ENCODE results near the gene TMTC1. TPM values are rescaled to one million over a fixed set of nuclear protein-coding genes. Genes with fewer than 3 reads are reported as not detected.

TMTC1 gene
- total RNA-seq, 1 donor from 2014 or later = 12.9 TPM

DNA sequence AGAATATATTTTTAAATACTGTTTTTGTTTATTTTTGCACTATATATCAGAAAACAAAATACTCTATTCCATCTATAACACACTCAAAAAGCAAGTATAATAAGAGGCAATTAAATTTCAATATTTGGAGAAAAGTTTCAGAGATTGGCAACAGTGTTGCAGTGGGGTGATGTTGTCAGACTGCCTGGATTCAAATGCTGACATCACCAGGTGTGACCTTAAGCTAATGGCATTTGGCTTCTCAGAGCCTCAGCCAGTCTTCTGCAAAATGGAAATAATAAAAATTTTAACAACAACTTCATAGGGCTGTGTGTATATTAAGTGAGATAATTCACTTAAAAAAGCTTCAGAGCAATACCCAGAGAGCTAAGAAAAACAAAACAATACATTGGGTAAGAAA is 74.7 kb downstream of the TMTC1 start:
- DNase-seq = no peak

DNA sequence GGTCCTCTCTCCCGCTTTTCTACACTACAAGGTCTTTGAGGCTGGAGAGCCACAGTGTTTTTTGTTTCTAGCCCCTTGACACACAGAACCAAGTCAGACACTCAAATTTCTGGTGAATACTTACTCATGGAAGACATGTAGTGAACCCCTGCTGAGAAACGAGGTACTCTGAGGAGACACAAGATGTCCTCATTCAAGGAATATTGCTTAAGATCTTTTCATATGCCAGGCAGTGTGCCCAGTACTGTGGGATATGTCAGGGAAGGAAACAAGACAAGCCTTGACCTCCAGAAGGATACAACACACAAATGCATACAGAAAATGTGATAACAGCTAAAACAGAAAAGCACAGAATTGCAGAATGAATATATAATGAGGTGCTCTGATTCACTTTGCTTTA is 75.9 kb downstream of the TMTC1 start:
- DNase-seq = no peak

DNA sequence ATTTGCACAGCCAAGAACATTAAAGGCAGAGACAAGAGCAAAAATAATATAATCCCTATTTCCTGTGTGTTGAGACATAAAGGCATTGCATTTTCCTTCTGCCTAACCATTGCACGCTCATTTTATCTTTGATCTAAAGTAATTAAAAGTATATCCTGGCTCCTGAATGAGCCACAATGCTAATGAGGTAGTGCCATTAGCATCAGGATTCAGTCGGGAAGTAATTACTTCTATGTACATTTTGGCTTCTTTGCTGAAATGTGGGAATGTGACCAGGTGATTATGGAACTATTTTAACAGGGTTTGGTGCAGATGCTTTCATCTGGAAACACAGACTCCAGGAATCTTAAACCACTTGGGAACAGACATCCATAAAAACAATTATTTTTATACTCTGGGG is 77.4 kb downstream of the TMTC1 start:
- no peak for DNase-seq

DNA sequence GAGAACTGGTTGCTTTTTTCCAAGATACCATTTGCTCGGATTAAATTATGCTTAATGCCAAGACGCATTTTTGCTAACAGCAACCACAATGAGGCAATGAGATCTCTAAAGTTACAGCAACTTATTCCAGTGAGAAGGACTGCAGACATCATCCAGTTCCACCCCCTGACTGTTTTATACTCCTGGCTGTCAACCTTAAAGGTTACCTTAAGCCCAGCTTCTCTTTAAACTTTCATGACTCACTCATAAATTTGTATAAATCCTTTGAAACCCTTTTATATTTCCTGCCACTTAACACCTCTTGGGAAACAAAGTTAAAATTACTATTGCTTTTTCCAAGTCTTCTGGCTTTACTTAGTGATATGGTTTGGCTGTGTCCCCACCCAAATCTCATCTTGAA is 80.2 kb downstream of the TMTC1 start:
- no peak for DNase-seq

DNA sequence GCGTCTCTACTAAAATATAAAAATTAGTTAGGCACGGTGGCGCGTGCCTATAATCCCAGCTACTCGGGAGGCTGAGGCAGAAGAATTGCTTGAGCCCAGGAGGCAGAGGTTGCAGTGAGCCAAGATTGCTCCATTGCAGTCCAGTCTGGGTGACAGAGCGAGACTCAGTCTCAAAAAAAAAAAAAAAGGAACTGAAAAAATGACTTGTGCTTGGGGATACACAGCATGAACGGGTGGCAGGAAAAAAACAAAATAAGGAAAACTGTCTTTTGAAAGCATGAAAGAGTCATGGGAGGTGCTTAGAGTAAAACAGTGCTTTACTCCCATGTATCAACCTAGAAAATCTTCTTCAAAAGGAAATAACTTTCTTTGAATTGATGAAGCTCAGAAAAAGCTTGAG is 80.8 kb downstream of the TMTC1 start:
- DNase-seq = no peak

DNA sequence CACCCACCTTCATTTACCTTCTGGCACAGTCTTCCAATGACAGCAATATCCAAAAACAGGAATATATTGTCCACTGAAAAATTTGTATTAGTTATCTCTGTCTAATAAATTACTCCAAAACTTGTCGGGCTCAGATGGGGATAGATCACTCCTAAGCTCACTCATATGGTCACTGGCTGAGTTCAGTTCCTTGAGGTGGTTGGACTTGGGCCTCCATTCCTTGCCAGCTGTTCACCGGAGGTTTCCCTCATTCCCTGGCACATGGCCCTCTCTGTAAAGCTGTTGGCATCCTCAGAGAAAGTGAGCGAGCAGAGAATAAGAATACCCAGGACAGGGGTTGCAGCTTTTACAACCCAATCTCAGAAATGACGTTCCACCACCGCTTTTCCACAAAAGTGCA is 81.5 kb downstream of the TMTC1 start:
- no peak for DNase-seq

DNA sequence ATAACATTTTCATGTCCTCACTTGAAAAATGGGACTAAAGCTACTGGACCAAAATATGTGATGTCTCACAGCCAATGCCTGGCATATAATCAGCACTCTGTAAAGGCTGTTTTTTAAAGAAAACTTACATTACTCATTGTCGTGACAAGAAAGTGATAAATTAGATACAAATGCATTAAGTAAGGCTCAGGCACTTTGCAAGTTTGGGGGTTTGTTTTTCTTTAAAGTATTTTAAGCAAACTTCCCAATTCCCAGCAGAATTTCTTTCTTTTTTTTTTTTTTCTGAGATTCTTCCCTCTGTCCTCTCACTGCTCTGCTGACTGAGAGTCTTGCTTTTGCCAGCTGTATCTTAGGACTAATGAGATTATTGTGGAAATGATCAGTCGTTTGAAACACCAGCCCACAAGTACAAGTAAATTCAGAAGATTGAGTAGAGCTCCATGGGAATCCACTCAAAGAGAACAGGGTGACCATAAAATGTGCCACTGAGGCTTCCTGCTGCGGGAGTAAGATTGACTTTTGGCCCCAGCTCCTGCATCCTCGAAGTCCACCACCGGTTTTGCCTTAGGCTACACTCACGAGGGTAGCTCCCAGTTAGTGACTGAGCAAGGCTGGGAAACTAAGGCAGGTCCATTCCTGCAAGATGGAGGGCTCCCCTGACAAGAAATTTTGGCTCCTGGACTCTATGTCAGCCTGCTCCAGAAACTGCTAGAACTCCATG is 82.8 kb downstream of the TMTC1 start:
- DNase-seq = no peak

DNA sequence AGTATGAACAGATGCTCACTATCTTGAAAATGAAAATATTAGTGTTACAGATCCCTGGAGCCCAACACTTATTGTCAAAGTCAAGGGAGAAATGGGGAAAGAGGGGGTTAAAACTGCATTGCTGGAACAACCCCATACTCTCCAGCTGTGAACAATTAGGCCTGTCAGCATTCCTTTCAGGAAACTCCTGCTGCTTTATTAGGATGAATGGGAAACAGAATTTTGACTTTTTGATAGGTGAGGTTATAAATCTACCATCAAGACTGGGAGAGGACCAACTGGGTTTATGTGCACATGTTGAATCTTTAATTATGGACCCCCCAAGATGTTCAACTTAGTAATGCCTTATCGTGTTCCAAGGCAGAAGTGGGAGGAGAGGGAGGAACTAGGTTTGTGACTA is 85.0 kb downstream of the TMTC1 start:
- DNase-seq = no peak

DNA sequence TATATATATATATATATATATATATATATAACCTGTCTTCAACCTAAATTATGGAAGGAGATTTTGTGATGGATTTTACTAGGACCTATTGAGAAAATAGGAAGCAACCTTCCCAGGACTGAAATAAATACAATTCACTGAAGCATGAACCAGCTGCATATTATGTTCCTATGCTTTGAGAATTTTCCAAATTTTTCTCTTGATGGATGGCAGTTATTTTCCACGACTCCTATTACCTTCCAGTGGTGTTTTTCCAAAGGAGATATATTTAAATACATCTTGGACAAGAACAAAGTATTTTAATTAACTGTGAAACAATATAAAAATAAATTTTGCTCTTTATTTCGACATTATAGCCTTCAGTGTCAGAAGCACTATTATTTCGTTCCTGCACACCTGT is 87.9 kb downstream of the TMTC1 start:
- no peak for DNase-seq

DNA sequence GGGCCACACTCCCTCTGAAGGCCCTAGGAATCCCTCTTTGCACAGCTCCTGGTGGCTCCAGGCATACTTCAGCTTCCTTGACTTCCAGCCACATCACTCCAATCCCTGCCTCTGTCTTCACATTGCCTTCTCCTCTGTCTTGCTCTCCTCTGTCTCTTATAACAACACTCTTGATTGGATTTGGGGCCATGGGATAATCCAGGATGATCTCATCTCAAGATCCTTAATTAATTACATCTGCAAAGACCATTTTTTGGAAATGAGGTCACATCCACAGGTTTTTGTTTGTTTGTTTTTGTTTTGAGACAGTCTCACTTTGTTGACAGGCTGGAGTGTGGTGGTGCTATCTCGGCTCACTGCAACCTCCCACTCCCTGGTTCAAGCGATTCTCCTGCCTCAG is 88.7 kb downstream of the TMTC1 start:
- DNase-seq = no peak

DNA sequence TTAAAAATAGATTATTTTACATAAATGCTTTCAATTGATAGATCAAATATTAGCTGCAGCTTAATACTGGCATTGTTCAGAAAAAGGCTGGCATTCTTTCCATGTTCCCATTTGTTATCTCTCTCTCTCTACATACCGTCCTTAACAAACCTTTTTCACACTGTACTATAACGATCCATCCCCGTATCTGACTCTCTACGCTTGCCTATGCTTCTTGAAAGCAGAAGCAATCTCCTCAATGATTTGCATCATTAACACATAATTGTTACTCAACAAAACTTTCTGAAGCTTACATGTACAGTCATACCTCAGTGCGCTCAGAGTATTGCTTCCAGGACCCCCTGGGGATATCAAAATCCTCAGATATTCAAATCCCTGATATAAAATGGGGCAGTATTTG is 89.7 kb downstream of the TMTC1 start:
- no peak for DNase-seq

DNA sequence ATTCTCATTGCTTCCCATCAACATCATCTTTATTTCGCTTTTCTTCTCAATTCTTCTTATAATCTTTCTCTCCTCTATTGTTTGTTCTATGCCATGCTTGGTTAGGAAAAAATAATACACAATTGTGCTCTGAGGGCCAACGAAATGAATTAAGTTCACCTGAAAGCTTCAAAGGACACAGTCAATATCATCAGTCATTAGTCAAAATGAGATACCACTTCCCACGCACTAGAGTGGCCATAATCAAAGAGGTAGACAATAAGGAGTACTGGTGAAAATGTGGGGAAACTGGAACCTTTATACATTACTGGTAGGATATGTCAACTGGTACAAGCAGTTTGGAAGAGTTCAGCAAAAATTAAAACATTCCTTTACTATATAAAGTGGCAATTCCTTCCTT is 91.5 kb downstream of the TMTC1 start:
- DNase-seq = no peak

DNA sequence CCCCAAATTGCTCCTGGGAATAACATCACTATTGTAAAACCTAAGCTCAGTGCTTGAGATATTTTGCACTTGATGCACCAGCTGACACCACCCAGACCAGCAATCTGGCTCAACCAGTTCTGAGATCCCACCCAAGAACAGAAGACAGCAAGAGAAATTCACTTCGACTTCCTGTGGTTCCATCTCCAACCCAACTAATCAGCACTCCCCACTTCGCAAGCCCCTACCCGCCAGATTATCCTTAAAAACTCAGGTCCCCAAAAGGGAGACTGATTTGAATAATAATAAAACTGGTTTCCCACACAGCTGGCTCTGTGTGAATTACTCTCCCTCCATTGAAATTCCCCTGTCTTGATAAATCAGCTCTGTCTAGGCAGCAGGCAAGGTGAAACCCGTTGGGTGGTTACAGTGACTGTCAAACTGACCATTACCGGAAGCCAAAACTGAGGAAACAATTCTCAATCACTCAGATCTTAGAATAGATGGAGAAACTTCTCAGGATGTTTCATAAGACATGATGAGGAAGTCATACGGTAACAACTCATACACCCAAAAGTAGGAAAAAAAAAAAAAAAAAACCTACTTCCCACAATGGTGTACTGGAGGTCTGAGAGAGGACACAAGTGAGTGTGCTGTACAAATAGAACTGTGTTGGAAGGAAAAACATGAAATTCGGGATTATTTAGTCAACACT is 92.4 kb downstream of the TMTC1 start:
- DNase-seq = no peak

DNA sequence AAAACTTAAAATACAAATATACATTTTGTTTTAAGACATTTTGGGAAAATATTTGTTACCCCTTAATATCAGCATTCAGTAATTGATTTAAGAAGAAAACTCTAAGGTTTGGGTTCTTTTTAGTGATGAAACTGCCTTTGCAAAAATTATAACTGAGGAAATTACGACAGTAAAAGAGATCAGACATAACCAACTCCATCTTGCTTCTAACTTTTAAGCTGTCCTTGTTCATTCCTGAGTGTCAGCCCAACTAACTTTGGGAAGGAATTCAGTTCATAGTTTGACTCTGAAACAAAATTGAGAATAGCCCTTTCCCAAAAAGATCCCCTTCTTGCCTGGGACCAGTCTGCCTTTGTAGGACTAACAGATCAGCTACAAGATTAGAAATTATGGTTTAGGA is 93.0 kb downstream of the TMTC1 start:
- DNase-seq = no peak

DNA sequence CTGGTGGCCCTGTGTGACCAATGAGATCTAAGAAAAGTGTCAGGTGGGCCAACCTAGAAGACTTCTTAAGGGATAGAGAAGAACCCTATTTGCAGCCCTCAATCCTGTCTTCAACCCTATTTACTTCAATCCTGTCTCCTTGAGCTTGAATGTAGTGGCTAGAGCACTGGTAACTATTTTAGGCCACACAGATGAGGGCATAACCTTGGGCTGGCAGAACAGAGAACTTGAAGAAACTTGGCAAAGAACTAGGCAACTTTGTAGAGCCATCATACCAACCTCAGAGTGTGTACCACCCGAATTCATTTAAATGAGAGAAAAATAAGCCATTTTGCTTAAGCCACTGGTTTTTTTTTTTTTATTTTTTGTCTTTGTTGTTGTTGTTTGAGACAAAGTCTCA is 94.8 kb downstream of the TMTC1 start:
- no peak for DNase-seq

DNA sequence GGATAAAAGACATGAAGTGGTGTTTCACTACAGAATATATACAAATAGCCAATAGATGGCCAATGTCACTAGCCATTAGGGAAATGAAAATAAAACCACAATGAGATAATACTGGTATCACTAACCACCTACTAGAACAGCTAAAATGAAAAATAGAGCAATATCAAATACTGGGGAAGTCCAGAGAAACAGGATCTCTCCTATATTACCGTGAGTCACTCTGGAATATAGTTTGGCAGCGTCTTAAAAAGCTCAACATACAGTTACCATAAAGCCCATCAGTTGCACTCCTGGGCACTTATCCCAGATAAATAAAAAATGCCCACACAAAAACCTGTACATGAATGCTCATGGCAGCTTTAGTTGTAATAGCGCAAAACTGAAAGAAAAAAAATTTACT is 101.7 kb downstream of the TMTC1 start:
- DNase-seq = no peak

DNA sequence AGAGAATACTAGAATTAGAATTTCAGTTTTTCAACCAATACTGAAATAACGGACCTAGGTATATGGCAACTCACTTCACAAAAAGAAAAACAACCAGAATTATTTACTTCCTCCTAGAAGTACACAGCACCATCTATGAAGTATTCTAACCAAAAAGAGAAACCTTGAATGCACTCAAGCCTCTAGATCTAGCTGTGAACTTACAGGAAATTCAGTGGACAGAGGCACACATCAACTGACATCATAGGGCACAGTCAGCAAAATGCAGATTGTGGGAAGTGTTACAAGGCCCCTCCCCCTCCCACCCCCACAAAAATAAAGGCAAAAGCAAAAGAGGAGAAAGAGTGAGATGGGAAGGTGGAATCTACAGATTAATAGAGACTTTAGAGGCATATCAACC is 102.4 kb downstream of the TMTC1 start:
- DNase-seq = no peak

DNA sequence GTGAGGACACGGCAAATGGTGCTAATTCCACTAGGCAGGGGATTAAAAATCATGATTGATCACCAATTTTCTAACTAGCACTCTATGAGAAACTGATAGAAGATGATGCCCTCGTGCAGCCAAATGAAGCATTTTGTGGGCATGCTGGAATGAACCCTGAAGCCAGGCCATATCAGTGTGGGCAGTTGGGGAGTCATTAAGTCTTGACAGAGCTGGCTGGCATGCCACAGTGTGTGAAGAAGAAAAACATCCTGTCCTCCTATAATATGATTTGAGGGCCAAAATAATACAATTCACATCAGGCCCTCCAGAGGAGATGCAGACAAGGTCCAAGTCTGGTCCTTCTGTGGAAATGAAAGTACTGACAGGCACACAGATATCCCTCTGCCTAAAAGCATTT is 107.1 kb downstream of the TMTC1 start:
- no peak for DNase-seq

DNA sequence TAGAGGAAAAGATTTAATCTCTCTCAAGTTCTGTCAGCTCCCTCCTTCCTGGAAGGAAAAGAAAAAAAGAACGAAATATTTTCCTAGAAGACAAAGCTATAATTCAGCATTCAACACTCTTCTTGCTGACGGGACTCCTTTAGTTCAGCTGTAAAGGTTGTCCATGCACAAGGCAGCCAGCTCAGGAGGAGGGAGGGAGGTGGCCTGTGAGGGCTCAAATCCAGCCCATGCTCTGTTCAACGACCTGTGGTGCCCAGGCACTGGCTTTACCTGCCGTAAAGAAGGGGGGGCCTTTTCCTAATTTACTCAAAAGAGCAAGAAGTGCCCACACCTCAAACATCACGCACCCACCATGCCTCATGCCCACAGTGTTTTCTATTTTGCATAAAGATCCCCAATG is 109.3 kb downstream of the TMTC1 start:
- no peak for DNase-seq

DNA sequence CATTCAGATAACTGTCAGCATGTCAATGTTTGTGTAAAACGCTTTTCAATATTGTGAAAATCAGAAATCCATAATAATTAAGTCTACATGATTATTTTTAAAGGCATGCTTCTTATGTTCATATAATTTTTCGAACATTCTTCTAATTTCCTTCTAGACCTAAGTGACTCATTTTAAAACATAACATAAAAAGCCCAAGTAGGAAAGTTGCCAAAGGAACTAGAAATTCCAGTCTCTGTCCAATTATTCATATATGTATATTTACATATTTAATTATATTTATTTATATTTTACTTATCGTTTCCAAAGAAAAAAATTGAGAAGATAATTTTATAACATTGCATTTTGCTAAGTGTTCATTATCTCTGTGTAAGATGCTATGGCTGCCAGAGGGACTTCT is 110.4 kb downstream of the TMTC1 start:
- DNase-seq = no peak

DNA sequence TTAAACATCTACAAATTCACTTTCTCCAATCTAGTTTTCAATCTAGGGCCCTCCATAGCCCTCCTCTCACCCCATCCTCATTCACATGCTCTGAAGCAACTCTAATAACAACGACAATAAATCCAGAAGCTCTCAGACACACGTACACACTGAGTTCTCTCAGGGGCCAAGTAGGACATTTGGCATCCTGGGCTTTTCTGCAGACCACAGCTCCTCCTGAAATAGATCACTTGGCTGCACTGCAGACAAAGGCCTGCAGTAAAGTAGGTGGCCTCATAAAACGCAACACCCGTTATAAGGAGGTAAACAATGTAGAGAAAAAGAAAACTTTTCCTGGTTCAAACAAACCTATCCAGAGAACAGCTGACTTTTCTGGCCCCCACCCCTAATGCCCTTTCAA is 111.2 kb downstream of the TMTC1 start:
- no peak for DNase-seq

DNA sequence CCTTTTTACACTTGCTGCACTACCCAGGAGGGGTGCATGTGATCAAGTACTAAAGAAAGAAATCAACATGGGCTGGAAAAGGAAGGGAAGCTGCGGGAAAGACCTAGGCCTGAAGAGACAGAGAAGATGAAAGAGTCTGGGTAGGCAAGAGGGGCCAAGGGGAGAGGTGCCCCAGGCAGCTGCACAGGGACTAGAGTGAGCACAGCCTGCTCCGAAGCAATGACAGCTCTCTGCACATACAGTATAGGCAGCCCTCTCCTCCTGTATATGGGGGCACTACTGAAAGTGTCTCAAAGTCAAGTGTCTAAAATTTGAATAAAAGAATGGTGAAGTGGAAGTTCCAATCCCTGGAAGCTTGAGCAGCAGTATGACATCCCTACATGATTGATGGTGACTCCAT is 112.0 kb downstream of the TMTC1 start:
- no peak for DNase-seq

DNA sequence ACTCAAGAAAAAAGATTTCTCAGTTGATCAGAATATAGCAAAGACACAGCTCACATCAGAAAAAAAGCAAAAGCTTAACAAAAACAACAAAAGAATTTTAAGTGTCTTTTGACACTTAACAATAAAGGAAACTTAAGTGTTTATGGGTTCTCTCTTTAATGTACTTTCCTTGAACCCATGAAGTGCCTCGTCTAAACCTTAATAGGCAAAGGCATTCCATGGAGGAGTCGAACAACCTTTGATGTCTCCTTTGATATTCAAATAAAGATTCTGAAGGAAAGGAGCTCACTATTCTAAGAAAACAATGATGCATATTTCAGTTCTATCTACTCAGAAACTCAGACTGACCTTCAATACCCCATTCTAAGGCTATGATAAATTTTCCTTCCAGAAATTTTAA is 116.7 kb downstream of the TMTC1 start:
- no peak for DNase-seq

DNA sequence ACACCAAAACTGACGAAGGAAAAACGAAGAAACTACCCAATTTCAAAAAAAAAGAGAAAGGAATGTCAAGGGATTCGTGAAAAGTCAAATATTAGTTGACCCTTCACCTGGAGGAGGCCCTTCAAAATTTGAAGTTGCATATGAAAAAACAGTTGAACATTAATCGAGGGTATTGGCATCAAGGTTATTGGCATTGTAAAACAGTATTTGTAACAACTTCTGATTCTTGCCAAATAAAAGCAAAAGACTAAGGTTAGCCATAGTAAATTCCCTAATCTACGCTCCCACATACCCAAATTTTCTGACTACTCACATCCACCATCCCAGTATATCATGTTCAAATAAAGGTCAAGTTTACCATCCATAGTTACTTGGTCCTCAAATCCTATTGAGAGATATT is 118.6 kb downstream of the TMTC1 start:
- DNase-seq = no peak

Measured in dermis blood vessel endothelial cell (primary cell).